BLaER1 (cell line): ENCODE data around the gene PDX1.
A peak's percentile ranks its signal among the peaks of the same experiment; 100 is the strongest.

Experiments
- H3K27ac ChIP-seq: shearing (Covaris generic); formaldehyde crosslinking; 2 replicates; pipeline ENCODE4 v1.8.1; 2022
- H3K27me3 ChIP-seq: shearing (Covaris generic); formaldehyde crosslinking; 2 replicates; pipeline ENCODE4 v1.8.1; 2022
- H3K36me3 ChIP-seq: shearing (Covaris generic); formaldehyde crosslinking; 2 replicates; pipeline ENCODE4 v1.8.1; 2022
- H3K4me1 ChIP-seq: shearing (Covaris generic); formaldehyde crosslinking; 2 replicates; pipeline ENCODE4 v1.8.1; 2022
- H3K4me2 ChIP-seq: shearing (Covaris generic); formaldehyde crosslinking; 2 replicates; pipeline ENCODE4 v1.8.1; 2022
- H3K4me3 ChIP-seq: shearing (Covaris generic); formaldehyde crosslinking; 2 replicates; pipeline ENCODE4 v1.8.1; 2022
- H3K9ac ChIP-seq: shearing (Covaris generic); formaldehyde crosslinking; 2 replicates; pipeline ENCODE4 v1.8.1; 2022
- H3K9me3 ChIP-seq: shearing (Covaris generic); formaldehyde crosslinking; 2 replicates; pipeline ENCODE4 v1.8.1; 2022
- H4K20me1 ChIP-seq: shearing (Covaris generic); formaldehyde crosslinking; 2 replicates; pipeline ENCODE4 v1.8.1; 2022
- Cebpa-rat ChIP-seq: shearing (Covaris generic); IDR thresholded peaks from 2 replicates; pipeline ENCODE4 v1.8.1; 2022

Gene PDX1

DNA sequence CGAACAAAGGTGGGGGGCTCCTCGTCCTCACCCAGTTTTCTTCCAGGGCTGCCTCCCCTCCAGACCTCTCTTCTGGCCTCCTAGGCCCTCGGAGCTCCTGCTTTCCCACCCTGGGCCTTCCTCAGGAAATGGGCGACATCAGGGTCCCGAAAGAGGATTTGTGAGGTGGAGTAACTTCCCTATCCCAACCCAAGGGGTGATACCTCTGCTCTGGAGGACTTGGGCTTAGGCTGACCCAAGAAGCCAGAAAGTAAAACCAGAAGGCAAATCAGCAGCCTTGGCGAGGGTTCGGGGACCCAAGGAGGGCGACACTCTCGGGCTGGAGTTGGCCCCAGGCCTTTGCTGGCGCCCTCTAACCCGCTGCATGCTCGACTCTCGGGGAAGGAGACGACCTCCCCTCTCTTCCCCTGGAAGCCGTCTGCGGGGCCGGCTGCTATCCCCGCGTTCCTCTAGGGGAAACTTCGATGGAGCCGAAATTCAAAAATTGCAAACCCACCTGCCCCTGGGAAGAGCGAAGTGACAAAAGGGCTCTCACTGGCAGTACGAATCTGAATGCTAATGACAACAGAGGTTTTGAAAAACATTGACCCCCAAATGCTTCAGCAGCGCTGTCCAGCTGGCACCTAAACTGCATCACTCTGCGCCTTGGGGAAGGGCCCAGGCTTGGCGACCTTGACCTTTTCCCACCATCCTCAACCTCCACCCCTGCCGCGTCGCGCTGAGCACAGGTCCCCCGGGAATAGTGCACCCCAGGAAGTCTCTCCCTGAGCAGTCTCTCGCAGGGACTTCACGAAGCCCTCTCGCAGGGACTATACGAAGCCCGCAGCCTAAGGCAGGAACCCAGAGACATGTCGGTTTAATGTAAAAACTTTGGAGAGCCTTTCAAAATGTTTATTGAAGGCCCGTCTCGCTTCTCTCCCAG, 2.4 kb downstream of the PDX1 start:
- Histone ChIP-seq H3K36me3 (no peaks in the 10 kb centered on the region), H4K20me1 (peaks cover 93% of the 10 kb centered on the region), H3K9me3 (peaks cover 57% of the 10 kb centered on the region), H3K9ac (no peak overlapping the region), H3K4me2 (peak overlapping the region; percentile 87; the same call in 1 of the 2 replicates), H3K27ac (no peak overlapping the region), H3K4me3 (peak overlapping the region; percentile 61; the same call in 1 of the 2 replicates), H3K4me1 (peaks cover 20% of the 10 kb centered on the region), H3K27me3 (peaks cover 100% of the 10 kb centered on the region)
- TF ChIP-seq Cebpa-rat = no peak

DNA sequence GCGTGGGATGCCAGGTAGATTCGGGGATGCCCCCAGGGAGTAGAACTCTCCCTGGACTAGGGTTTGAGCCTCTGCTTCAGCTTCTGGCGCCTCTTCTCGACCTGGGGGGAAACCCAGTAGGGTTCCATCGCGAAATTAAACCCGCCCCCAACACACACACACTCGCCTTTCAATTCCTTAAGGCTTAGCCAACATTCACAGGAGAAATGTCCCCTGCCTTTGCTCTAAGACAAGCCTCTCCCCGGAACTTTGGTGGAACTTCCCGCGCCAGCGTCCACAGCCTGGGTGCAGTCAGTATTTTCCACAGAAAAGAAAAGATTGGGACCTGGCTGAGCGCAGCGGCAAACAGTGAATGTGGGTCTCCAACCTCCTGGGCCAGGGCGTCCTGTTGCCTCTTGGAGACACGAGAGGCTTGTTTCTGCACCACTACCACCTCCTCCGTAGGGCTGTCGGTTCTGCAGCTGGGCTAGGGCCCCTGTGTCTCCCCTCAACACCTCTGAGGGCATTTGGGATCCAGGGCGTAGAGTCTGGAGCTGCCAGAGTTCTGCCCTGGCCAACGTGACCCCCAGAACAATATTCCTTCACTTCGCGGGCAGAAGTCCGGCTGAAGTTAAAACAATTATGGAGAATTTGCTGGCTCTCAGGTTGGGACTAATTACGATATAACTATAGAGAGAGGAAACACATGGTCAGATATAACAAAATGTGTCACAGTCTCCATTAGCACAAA, 3.2 kb downstream of the PDX1 start:
- Histone ChIP-seq H3K9ac (no peak overlapping the region), H3K36me3 (no peaks in the 10 kb centered on the region), H3K27me3 (peaks cover 100% of the 10 kb centered on the region), H3K27ac (no peak overlapping the region), H3K9me3 (peaks cover 63% of the 10 kb centered on the region), H3K4me1 (peaks cover 20% of the 10 kb centered on the region), H3K4me2 (no peak overlapping the region), H3K4me3 (no peak overlapping the region), H4K20me1 (peaks cover 94% of the 10 kb centered on the region)
- TF ChIP-seq Cebpa-rat = no peak

DNA sequence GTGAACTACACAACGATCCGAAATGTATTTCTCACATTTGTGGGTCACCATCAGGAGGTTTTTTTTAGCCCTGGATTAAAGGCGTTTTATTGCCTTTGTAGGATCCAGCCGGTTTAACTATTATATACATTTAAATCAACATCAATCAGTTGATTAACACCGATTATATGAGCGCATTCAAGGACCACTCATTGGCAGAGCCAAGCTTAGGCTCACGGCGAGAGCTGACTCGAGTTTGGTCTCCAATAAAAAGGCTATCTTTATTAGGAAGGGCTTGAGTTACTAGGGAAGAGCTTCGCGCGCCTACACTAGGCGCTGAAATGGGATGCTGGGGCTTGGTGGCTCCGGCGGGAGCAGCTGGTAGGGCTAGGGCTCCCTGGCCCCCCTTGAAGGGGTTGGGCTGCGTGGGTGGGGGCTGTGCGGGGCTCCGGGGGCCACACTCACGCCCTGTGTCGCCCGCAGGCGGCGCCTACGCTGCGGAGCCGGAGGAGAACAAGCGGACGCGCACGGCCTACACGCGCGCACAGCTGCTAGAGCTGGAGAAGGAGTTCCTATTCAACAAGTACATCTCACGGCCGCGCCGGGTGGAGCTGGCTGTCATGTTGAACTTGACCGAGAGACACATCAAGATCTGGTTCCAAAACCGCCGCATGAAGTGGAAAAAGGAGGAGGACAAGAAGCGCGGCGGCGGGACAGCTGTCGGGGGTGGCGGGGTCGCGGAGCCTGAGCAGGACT, 4.2 kb downstream of the PDX1 start:
- H3K4me2 ChIP-seq = no peak overlapping the region
- H3K27me3 ChIP-seq = peaks cover 100% of the 10 kb centered on the region
- H3K9ac ChIP-seq = no peak overlapping the region
- peaks cover 94% of the 10 kb centered on the region for H4K20me1 ChIP-seq
- TF ChIP-seq Cebpa-rat = no peak
- no peak overlapping the region for H3K27ac ChIP-seq
- no peaks in the 10 kb centered on the region for H3K36me3 ChIP-seq
- H3K4me3 ChIP-seq = peak overlapping the region; percentile 41; the same call in 1 of the 2 replicates
- H3K4me1 ChIP-seq = peaks cover 20% of the 10 kb centered on the region
- peaks cover 70% of the 10 kb centered on the region for H3K9me3 ChIP-seq

DNA sequence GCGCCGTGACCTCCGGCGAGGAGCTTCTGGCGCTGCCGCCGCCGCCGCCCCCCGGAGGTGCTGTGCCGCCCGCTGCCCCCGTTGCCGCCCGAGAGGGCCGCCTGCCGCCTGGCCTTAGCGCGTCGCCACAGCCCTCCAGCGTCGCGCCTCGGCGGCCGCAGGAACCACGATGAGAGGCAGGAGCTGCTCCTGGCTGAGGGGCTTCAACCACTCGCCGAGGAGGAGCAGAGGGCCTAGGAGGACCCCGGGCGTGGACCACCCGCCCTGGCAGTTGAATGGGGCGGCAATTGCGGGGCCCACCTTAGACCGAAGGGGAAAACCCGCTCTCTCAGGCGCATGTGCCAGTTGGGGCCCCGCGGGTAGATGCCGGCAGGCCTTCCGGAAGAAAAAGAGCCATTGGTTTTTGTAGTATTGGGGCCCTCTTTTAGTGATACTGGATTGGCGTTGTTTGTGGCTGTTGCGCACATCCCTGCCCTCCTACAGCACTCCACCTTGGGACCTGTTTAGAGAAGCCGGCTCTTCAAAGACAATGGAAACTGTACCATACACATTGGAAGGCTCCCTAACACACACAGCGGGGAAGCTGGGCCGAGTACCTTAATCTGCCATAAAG, 4.8 kb downstream of the PDX1 start:
- Histone ChIP-seq H3K27me3 (peaks cover 100% of the 10 kb centered on the region), H3K4me1 (peaks cover 20% of the 10 kb centered on the region), H3K36me3 (no peaks in the 10 kb centered on the region), H3K4me2 (no peak overlapping the region), H3K27ac (no peak overlapping the region), H3K9me3 (peaks cover 75% of the 10 kb centered on the region), H3K4me3 (peak overlapping the region; percentile 41; the same call in 1 of the 2 replicates), H4K20me1 (peaks cover 90% of the 10 kb centered on the region), H3K9ac (no peak overlapping the region)
- TF ChIP-seq Cebpa-rat = no peak

DNA sequence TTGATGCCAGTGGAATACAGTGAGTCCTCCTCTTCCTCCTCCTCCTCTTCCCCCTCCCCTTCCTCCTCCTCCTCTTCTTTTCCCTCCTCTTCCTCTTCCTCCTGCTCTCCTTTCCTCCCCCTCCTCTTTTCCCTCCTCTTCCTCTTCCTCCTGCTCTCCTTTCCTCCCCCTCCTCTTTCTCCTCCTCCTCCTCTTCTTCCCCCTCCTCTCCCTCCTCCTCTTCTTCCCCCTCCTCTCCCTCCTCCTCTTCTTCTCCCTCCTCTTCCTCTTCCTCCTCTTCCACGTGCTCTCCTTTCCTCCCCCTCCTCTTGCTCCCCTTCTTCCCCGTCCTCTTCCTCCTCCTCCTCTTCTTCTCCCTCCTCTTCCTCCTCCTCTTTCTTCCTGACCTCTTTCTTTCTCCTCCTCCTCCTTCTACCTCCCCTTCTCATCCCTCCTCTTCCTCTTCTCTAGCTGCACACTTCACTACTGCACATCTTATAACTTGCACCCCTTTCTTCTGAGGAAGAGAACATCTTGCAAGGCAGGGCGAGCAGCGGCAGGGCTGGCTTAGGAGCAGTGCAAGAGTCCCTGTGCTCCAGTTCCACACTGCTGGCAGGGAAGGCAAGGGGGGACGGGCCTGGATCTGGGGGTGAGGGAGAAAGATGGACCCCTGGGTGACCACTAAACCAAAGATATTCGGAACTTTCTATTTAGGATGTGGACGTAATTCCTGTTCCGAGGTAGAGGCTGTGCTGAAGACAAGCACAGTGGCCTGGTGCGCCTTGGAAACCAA, 5.6 kb downstream of the PDX1 start:
- H4K20me1 ChIP-seq = peaks cover 82% of the 10 kb centered on the region
- H3K27ac ChIP-seq = no peak overlapping the region
- H3K27me3 ChIP-seq = peaks cover 100% of the 10 kb centered on the region
- peaks cover 15% of the 10 kb centered on the region for H3K4me1 ChIP-seq
- H3K36me3 ChIP-seq = no peaks in the 10 kb centered on the region
- no peak overlapping the region for H3K4me2 ChIP-seq
- peak overlapping the region; percentile 41; the same call in 1 of the 2 replicates for H3K4me3 ChIP-seq
- TF ChIP-seq Cebpa-rat = no peak
- H3K9ac ChIP-seq = no peak overlapping the region
- H3K9me3 ChIP-seq = peaks cover 67% of the 10 kb centered on the region

DNA sequence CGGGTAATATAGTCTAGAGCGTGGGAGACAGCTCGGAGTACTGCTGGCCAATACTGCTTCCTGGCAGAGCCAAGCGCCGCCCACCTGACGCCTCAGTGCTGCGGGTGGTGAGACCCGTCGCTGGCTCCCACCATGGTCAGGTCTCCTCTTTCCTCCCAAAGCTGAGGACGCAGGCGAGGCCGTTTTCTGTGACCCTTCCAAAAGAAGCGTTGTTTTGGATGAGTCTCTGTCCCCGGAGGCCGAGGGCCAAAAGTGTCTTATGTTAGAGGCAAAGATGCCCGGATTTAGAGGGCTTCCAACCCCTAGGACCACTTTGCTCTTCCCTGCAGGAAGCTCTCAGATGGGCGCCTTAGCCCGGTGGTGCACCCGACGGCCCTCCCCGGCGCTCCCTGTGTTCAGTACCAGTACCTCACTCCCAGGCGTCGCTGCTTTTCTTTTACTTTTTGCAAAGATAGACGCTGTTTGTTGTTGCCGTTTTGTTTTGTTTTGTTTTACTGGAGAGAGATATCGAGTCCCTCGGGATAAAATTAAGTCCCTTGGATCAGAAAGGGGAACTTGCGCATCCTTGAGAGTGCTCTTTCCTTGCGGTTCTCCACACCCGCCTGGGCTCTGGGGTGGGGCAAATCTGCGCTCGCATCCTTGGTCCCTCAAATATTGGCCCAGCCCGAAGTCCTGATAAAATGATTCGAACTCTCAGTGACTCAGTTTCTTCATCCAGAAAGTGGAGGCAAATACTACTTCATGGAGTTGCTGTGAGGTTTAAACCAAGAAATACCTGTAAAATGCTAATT, 7.0 kb downstream of the PDX1 start:
- TF ChIP-seq Cebpa-rat = no peak
- H3K9me3 ChIP-seq = peaks cover 67% of the 10 kb centered on the region

DNA sequence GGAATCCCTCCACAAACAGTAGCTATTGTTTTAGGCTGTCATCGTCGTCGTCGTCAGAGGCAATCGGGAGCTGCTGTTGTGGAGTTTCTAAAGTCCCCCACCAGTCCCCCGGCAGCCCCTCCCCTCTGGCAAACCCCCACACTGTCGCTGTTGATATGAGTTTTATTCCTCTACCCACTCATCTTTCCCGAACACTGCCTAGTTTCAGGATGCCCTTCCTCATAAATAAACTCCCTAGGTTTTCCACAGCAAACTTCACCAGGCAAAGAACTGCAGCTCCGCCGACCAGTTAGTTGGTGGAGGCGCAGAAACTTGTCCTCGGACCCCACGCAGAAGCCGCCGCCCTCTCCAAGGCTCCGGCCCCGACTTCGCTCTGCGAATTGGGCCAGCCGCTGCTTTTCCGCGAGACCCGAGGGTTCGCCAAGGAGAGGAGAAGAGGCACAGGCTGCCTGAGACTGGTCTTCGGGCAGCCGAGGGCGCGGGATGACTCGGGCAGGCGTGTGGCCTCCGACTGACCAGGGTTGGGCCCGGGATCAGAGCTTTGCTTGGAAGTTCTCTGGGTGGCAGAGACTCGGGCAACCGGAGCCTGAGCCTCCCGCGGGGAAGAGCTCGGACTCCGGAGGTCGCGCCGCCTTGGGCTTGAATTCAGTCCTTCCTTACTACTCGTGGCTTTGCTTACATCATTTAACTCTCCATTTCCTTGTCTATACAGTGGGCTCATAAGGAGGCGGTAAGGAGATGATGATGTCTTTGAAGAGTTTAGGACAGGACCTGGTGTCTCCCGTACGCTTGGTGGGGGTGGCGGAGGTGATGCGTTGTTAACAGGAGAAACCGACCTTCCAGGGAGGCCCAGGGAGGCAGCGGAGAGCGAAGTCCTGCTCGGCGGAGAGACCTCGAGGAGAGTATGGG, 7.9 kb downstream of the PDX1 start:
- Histone ChIP-seq H3K9ac (no peak overlapping the region), H3K27me3 (peaks cover 84% of the 10 kb centered on the region), H3K4me2 (no peak overlapping the region), H3K9me3 (peaks cover 67% of the 10 kb centered on the region), H3K4me1 (no peaks in the 10 kb centered on the region; the same call in 1 of the 2 replicates), H4K20me1 (peaks cover 59% of the 10 kb centered on the region), H3K27ac (no peak overlapping the region), H3K4me3 (0 out of 2 replicates have a peak overlapping the region, but pooled peaks have one; percentile 7), H3K36me3 (no peaks in the 10 kb centered on the region)
- no peak for TF ChIP-seq Cebpa-rat

More for the DNA sequence above, 7.0 kb downstream of the PDX1 start:
- Histone ChIP-seq H3K4me2 (no peak overlapping the region), H3K9ac (no peak overlapping the region), H3K36me3 (no peaks in the 10 kb centered on the region), H3K4me3 (no peak overlapping the region), H4K20me1 (peaks cover 68% of the 10 kb centered on the region), H3K27ac (no peak overlapping the region), H3K27me3 (peaks cover 93% of the 10 kb centered on the region), H3K4me1 (peaks cover 2% of the 10 kb centered on the region)
